Left ventricle myocardium superior (tissue), 1 donor: ENCODE results near the gene GNRHR. TPM values are rescaled to one million over a fixed set of nuclear protein-coding genes. Genes with fewer than 3 reads are reported as not detected.
"Not testable (repeated sequence)": the region's sequence is repeated elsewhere in the genome, so short reads cannot be mapped to it uniquely, and the experiment has no call there.

Experiments
- ATAC-seq: fragments of 200-7000 bp; cut with Tn5 transposase; one replicate; pipeline ENCODE4 v1.9.1; 2020; ENCODE audit warnings: mild to moderate bottlenecking, moderate library complexity
- DNase-seq: peaks from one replicate; pipeline ENCODE4 v3.0.0-alpha.2; 2020
- intact Hi-C: fragments of 100-400 bp; cut with micrococcal nuclease; formaldehyde crosslinking; loops from one replicate; pipeline ENCODE4 v1.11.0; 2022
- long read RNA-seq: library from polyadenylated mRNA; unstranded; transcript quantifications from one replicate; pipeline ENCODE4 v2.0.0, GENCODE V29; 2021
- total RNA-seq: library from RNA; stranded (reverse); fragmentation: NEBNext Ultra II Directional; extraction: Animal tissue kit (Norgen Biotek cat#: 25700); gene quantifications from one replicate; pipeline ENCODE4 v1.2.1, GENCODE V29; 2021
- donor health status: DM: no; HTN: yes; CAD: no; lungs with severe emphysema.

Gene GNRHR, protein sequence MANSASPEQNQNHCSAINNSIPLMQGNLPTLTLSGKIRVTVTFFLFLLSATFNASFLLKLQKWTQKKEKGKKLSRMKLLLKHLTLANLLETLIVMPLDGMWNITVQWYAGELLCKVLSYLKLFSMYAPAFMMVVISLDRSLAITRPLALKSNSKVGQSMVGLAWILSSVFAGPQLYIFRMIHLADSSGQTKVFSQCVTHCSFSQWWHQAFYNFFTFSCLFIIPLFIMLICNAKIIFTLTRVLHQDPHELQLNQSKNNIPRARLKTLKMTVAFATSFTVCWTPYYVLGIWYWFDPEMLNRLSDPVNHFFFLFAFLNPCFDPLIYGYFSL
- total RNA-seq: not detected
- long read RNA-seq: 0 reads

DNA sequence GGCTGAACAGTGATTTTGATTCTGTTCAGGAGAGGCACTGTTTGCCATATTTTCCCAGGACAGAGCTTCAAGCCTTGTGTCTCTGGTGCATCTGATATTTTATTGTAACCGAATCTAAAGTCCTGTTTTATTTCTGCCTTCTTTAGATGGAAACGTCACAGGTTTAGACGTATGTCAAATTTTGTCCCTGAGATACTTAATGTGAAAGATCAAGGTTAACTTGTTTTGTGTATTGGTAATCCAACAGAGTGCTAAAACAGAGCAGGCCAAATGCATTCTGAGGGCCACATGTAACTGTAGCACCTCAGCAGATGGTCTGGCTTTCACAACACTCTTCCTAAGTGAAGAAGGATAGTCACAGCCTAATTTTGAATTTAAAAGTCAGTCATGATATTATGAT lies at the start of gene GNRHR:
TSS of gene GNRHR (minus strand) at position 101 of the 400 bp plus-strand sequence. CDS start at position 48, 53 bp downstream.
- intact Hi-C loops: no loop called here
- no peak for ATAC-seq
- no peak for DNase-seq

DNA sequence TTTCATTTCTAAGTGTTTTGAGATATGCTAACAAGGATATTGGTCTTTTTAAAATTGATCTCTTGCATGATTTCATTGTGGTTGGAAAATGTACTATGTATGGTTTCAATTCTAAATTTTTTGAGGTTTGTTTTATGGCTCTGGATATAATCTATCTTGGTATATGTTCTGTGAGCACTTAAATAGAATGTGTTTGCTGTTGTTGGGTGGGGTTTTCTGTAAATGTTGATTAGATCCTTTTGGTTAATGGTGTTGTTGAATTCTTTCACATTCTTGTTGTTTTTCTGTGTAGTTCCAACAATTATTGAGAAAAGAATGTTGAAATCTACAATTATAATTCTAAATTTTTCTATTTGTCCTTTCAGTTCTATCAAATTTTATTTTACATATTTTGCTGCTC lies 42.6 kb upstream of the GNRHR start:
- intact Hi-C loops: no loop called here

DNA sequence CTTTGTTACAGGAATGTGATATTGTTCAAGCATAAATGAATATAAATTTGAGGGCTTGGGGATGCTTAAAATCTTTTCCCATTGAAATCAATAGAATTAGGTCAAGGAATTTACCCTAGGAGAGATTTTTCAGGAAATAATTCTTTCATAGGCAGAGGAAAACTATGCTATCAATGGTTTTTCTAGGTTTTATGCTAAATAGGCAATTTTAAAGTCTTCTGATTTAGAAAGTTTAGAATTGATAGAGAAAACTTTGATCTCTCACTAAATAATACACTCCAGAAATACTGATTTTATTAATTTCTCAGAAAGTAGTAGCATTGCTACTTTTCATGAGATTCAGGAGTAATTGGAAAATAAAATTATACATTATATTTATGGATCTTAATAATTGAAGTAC lies 36.5 kb upstream of the GNRHR start:
- DNase-seq: no peak
- no peak for ATAC-seq
- intact Hi-C loops: no loop called here

More for the DNA sequence above, 42.6 kb upstream of the GNRHR start:
- no peak for DNase-seq
- ATAC-seq: no peak

DNA sequence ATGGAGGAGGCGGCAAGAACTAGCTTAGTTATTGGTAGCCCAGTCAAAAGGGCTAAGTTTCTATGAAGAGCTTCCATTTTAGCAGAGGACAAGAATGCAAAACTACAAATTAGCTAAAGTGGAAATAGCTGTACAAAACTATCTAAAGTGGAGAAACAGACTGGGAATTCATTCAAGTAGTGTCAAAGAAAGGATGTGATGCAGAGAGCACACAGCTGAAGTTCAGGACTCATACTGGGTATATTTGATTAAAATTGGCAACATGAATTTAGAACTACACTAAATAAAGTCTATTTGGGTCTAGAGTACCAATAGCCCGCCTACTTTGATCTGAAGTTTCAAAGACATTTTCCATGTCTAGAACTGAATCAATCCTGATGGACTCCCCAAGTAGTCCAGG lies 33.1 kb upstream of the GNRHR start:
- no peak for ATAC-seq
- no peak for DNase-seq
- intact Hi-C loops: no loop called here

DNA sequence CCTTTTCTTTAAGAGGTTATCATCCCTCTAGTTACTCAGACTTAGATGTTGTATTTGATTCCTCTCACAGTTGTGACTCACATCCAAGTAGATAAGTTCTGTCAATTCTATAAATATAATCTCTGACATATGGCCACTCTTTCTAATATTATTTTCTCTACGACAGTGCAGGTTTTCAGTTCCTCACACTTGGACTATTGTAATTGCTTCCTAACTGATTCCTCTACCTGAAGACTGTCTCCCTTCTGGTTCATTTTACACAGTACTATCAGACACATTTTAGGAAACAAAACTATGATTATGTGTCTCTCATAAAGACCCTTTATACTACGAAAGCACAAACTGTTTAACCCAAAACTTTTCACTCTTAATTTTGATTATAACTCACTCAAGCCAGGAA lies 31.3 kb upstream of the GNRHR start:
- DNase-seq (no peak), ATAC-seq (no peak)
- intact Hi-C loops: no loop called here

DNA sequence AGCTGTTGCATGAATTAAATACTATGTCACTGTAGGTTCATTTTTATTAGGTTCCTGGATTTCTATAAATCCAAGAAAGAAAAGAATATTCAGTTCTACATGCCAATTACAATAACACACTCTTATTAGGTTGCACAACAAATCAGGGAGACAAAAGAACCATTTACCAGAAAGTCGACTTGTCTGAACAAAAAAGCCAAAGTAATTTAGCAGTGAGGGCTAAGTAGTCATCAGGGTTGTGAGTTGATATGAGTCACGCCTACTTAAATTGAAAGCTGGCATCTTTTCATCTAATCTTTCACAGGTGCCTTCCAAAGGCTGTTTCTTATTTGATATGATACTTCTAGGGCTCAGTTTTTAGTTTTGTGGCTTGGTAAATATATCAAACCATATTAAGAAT lies 25.4 kb upstream of the GNRHR start:
- intact Hi-C loops: no loop called here
- DNase-seq (no peak), ATAC-seq (no peak)

DNA sequence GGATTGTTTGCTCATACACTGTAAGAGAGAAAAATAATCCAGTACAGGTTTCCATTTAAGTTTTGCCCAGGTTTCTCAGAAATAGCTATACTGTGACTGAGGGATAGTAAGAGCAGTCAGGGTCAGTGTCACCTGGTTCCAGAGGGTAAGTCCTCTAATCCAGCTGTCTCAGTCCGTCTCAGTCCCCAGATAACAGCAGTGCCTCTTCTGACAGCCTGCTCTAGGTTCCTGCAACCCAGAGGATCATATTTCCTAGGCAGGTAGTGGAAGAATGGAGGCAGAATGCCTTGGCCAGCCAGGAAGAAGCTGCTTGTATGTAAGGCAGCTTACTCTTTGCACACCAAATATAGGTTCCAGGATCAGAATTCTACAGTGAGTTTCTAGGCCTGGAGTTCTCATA lies 22.6 kb upstream of the GNRHR start:
- DNase-seq: no peak
- intact Hi-C loops: no loop called here
- no peak for ATAC-seq

DNA sequence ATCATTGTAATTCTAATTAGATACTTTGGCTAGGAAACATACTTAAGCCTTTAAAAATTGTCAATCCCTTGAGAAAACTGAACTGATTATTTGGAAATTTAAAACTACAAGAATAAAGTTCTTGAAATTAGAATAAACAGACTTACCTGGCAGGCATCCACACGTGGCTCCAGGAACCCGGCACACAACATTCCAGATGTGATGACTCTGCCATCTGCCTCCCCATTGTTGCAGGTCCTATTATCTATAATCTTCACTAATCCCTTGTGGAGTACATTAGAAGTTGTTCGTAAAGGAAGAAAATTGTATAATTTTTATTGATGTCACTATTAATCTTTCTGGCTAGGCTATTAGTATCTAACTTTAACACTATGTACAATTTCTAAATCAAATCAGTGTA lies 16.2 kb upstream of the GNRHR start:
- DNase-seq (no peak), ATAC-seq (no peak)
- intact Hi-C loops: no loop called here

DNA sequence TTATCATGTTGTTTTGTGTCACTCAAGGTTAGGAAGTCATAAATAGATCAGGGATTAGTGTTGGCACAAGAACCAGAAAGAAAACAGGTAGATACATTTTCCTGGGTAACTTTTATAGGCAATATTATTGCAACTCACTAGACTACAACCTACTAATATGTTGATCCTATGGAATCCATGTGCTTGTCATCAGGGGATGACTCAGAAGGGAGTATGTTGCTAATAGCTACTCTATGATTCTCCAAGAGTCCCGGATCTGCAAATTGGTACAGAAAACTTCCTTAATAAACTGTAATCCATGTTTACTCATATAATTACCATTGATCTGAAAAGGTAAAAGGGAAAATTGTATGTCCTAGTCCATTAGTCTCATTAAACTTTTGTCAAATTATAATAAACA lies 11.7 kb upstream of the GNRHR start:
- no peak for ATAC-seq
- intact Hi-C loops: no loop called here
- DNase-seq: no peak

DNA sequence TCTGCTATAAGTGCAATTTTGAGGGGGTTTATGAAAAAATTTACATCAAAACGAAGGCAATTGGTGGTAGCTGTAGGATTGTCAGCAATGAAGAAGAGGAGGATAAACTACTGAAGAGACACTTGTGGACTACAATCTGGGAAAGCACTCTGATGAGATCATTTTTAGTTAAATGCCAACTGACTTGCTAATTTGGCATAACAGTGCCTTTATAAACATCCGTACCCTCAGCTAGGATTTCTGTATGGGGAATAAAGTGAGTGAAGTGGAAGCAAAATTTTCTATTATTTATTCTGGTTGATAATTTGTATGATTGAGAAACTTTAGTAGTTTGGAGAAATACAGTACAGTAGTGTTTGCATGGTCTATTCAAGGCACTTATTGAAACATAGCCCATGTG lies 11.2 kb upstream of the GNRHR start:
- ATAC-seq (no peak), DNase-seq (no peak)
- intact Hi-C loops: no loop called here

DNA sequence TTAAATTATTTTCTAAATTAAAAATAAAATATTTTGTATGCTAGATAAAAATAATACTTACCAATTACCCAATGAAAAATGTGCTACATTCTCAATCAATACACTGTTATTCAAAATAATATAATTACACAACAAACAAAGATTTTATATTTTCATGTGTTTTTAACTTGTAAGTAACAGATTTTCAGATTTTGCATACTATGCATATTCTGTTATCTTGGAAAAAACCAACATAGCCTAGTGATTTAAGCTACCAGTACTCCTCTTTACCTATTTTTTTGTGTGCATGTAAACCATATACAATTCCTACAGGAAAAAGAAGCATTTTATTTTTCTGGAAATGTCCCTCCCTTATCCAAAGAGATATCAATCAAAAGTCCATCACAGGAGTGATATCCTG lies 10.0 kb upstream of the GNRHR start:
- no peak for ATAC-seq
- DNase-seq: no peak
- intact Hi-C loops: no loop called here

DNA sequence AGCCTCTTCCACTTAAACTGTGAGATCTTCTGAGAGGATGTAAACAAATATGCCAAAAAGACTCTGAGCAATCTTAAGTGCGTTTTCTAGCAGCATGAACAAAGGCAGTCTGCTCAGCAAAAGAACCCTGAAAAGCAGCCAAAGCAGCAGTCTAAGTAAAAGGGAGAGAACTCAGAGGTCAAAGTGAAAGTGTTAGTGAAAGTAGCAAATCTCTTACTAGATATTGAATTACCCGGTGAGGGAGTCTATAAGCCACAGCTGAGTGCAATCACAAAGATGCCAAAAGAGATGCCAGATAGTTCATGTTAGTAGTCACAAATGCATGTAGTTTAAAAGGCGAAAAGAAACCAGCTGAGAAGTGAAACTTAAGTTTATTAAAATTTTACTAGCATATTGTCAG lies 7.9 kb upstream of the GNRHR start:
- intact Hi-C loops: no loop called here
- no peak for ATAC-seq
- no peak for DNase-seq

DNA sequence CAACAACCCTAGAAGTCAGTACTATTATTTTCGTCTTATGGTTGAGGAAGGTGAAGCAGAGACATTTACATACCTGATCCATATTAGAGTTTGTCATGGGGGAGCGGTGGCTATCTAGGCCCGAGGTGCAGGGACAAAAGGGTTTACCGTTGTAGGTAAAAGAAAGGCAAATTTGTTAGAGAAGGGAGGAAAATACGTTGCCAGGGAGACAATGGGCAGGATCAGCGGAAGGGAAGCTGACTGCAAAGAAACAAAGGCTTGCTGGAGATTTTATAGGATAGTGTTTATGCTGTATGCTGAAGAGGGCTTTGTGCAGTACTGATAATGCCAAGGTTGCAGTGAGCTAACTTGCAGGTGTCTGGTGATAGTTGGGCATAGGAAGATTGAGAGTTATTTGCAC lies 2.8 kb upstream of the GNRHR start:
- DNase-seq, intact Hi-C loops, ATAC-seq: not testable (repeated sequence)

DNA sequence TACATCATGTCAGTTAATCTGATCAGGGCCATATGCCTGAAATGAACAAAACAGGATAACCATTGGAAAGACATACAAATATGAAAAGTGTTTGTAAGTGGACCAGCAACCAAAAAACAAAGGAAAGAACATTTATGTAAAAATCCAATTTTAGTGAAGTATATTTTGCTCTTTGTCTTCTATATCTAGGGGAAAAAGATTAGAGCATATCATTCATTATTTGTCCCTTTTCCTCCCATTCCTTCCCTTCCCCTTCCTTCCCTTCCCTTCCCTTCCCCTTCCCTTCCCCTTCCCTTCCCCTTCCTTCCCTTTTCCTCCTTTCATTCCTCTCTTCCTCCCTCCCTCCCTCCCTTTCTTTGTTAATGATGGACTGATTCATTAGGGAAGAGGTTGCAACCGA lies 1.8 kb upstream of the GNRHR start:
- intact Hi-C loops: no loop called here
- ATAC-seq: no peak
- DNase-seq: no peak

DNA sequence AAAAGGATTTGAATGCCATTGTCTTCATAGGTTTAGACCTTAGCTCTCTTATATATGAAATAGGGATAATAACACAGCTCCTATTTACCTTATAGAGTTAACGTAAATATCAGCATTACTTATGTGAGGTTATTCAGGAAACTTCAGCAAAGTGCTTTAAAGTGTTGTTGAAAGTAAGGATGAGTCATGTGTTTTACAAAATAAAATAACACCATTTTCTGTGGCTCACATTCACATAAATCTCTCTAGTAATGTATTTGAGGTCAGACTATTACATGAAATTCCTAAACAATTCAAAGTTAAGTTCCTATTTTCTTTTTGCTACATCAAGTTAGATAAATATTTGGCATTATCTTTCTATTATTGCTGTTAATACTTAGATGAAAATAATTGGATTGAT lies 2.9 kb downstream of the GNRHR start:
- no peak for ATAC-seq
- DNase-seq: no peak
- intact Hi-C loops: no loop called here

DNA sequence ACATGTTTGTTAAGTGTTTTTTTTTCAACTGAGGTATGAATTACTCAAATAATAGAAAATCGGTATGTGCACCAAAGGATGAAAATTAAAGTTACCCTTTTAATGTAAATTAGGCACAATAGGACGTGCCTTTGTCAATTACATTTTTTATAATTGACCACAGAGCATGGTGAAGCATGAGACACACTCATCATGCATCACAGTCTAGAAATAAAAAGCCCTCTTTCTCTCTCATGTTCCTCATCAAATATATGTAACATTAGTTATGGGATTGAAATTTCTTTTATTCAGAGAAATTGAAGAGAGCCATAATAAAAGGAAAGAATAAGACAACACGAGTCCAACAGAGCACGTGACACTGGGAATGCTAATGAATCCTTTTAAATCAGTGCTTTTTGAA lies 3.5 kb downstream of the GNRHR start:
- intact Hi-C loops: no loop called here
- DNase-seq (no peak), ATAC-seq (no peak)

DNA sequence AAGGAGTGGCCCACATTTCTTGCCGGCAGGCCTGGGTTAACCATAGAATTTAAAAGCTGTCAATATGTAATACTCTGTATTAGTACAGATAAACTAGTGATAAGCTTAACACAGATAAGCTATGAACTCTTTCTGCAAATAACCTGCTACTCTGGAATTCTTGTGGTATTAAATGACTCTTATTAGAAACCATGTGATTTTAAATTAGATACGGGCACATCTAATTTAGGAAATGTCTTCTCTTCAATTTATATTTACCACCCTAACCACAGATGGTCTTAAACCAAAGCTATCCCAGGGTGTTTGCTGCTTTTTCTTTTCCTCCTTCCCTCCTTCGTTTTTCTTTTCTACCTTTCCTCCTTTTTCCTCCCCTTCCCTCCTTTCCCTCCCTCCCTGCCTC lies 4.9 kb downstream of the GNRHR start:
- DNase-seq: no peak
- no peak for ATAC-seq
- intact Hi-C loops: no loop called here

DNA sequence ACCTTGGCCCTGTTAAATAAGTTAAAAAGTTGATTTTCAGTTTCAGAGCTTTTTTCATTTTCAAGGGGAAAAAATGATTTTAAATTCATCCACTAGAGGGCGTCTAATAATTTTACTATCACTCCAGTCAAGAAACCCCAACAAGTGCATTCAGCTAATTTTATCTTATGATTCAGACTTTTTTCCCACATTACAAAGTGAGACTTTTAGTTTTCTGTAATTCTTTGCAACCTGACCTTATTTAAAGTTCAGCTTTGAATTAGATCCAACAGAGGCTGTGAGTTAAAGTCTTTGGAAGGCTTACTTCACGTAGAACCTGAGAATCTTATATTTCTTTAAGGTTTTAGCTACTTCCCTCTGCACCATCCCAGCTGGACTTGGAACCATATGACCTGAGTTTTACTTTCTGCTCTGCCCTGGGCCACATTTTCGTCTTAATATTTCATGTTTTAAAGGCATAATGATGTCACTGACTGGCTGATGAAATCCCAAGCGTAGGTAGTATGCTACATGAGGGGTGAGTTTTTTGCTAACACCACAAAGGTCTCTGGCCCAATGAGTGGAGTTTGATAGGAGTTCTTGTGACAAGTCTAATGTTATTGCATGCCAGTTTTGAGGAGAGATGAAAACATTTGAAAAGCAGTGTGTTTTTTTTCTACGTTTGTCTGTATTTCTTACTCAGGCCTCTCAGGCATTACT lies 7.2 kb downstream of the GNRHR start:
- DNase-seq (no peak), ATAC-seq (no peak)
- intact Hi-C loops: no loop called here

DNA sequence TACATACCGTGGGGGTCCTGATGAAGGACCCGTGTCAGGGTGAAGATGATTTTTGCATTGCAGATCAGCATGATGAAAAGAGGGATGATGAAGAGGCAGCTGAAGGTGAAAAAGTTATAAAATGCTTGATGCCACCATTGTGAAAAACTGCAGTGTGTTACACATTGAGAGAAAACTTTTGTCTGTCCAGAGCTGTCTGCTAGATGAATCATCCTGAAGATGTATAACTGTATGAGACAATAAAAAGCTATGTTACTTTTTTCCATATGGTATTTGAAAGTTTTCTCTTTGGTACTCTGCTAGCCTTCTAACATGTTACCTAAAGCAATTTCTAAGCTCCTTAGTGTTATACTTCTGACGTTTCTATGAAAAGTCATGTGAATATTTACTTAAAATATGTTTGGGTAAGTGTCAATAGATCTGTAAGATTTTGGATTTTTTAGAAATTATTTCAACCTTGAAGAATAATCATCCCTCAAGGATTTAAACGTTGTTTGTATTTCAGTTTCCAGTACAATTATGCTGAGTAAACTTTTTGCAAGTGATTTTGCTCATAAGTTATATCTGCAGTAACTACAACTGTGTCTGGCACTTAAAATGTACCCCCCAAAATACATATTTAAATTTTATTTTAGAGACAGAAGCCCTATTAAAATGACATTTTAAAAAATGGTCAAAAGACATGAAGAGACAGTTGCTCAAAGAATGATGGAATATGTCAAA lies 9.5 kb downstream of the GNRHR start:
- no peak for DNase-seq
- ATAC-seq: no peak
- intact Hi-C loops: no loop called here

DNA sequence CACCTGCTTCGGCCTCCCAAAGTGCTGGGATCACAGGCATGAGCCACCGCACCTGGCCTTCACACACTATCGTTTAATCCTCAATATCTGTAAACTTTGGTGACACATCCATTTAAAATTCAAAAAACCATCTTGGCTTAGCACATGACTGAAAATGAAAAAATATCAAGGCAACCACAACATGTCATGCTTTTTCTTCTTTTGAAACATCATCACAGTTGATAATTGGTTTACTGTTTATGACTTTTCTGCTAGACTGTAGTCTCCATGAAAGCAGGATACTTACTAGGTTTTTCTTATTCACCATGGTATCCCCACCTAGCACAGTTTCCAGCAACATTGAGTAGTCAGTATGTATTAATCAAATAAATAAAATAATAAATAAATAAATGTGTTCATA lies 11.0 kb downstream of the GNRHR start:
- no peak for ATAC-seq
- intact Hi-C loops: no loop called here
- DNase-seq: no peak

DNA sequence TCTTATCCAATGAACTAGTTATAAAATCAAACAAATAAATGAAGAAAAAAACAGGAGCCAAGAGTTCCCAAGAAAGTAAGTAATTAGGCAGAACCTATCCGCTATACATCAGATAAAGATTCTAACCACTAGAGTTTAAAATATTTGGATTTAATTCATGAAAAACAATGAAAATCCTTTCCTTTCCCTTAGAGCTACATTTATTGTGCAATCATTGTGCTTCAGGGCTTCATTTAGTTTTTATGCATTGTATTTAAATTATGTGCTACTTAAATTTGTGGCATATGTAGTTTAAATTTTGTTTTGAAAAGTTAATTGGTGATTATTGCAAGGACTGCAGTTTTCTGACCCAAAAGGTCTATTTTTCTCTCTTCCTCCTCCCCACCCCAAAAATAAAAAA lies 17.9 kb downstream of the GNRHR start:
- DNase-seq (no peak), ATAC-seq (no peak)
- intact Hi-C loops: no loop called here
